T-helper 22 cell (primary cell): Measurements from ENCODE around the gene BORCS8.
"Not testable (repeated sequence)": the region's sequence is repeated elsewhere in the genome, so short reads cannot be mapped to it uniquely, and the experiment has no call there.

ENCODE experiments used
- DNase-seq: peaks from one replicate; pipeline ENCODE4 v3.0.0-alpha.2; 2020; ENCODE audit warnings: low read depth

The BORCS8 gene

DNA sequence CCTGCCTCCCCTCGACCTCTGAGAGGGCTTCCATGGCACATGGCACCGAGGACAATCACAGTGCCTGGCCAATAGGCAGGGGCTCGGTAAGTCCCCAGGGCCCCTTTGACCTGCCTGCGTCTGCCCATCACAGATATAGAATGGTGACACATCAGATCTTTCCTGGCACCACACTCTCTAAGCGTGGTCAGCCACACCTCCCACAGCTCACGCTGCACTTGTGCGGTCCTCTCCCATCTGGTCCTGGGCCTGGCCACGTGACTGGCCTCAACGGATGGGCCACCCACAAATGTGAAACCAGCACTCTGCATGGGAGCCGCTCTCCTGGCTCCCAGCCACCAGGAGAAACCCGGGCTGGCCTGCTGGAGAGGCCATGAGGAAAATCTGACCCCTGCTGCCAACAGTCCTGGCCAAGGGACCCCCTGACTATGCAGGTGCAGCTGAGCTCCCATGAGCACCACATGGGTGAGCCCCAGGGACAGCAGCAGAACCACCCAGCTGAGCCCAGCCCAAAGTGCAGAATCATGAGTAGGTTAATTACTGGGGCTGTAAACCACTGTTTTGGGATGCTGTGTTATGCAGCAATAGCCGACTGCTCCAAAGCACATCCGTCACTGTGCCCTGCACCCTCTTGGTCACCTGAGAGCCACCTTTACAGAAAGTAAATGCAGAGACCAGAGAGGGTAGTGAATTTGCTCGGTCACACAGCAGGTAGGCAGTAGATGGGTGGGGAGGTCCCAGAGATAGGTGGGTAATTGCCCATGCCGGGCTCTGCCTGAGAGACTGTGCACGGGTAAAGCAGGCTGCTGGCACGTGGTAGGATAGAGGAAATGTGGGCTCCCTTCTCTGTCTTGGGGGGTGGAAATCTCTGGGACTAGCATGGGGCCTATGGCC, 12.2 kb downstream of the BORCS8 start:
- no peak for DNase-seq

DNA sequence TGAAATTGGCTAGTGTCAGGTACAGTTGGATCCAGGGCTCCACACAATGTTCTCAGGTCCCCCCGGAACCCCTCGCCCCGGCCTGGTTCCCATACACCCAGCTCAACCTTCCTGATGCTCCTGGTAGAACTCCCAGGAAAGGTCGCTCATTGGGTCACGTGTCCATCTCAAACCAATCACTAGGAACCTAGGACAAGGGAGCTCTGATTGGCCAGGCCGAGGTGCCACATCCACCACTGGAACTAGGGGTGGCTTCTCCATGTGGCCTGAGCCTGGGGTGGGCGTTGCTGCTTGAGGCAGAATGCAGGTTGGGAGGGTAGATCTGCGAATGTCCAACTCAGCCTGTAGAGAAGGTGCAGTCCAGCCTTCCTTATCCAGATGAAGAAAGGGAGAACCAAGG, 15.0 kb downstream of the BORCS8 start:
- DNase-seq = no peak

DNA sequence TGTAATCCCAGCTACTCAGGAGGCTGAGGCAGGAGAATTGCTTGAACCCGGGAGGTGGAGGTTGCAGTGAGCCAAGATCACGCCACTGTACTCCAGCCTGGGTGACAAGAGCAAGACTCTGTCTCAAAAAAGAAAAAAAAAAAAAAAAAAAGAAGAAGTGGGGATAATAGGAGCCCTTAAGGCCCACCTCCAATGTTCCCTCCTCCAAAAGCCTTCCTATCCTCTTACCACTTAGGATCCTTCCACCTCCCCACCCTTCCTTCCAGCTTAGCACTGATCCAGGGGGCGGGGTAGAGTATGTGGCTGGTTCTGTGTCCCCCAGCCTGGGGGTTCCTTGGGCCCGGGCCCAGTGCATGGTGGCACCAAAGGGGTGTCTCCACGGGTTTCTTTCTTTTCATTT, 18.7 kb downstream of the BORCS8 start:
- not testable (repeated sequence) for DNase-seq

DNA sequence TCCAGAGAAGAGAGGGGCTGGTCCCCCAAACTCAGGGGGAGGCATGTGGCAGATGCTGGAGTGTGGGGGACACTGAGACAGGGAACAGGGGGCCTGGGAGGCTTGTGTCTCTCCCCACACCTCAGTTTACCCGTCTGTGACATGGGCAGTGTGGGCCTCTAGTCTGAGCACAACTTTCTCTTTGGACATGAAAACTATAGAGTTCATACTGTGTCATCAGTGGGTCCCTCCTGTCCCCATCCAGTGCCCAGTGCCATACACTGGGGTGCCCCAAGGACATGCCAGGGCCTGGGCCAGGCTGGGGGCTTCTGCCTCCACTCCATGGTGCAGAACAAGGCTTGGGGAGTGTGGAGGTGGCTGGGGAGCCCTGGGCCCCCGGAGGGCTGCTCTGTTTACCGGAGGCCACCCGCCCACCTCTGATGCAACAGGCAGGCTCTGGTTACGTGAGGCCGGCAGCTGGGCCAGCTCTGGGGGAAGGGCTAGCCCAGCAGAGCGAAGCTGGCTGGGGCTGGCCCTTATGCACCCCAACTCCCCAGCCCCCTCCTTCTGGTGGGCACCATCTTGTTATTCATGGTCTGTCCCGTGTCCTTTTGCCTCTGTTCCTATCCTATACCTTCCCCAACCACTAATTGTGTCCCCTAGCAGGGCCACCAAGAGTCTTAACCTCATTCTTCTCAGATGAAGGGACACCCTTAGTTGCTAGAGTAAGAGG, 20.0 kb downstream of the BORCS8 start:
- DNase-seq = no peak

DNA sequence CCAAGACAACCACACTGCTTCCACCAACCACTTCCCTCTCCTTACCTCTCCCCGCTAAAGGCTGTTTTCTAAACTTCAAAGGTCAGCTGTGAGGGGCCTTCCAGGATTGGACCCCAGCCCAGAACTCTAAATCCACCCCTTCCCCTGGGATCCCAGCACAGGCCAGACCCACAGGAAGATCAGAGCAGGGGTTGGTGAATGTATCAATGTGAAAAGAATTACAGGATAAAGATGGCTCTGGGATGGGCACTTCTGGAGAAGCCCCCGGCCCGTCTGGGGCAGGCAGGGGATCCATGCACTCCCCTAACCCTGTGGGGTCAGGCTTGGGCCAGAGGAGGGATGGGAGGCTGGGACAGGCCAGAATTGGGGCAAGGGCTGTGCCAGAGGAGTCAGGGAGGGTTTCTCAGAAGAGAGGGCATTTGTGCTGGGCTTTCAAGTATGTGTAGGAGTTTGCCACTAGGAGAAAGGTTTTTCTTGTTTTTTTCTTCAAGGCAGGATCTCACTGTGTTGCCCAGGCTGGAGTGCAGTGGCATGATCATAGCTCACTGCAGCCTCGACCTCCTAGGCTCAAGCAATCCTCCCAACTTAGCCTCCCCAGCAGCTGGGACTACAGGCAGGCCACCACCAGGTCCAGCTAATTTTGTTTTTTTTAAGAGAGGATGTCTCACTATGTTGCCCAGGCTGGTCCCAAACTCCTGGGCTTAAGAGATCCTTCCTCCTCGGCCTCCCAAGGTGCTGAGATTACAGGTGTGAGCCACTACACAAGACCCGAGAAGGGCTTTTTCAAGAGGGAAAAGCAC, 20.9 kb downstream of the BORCS8 start:
- no peak for DNase-seq

DNA sequence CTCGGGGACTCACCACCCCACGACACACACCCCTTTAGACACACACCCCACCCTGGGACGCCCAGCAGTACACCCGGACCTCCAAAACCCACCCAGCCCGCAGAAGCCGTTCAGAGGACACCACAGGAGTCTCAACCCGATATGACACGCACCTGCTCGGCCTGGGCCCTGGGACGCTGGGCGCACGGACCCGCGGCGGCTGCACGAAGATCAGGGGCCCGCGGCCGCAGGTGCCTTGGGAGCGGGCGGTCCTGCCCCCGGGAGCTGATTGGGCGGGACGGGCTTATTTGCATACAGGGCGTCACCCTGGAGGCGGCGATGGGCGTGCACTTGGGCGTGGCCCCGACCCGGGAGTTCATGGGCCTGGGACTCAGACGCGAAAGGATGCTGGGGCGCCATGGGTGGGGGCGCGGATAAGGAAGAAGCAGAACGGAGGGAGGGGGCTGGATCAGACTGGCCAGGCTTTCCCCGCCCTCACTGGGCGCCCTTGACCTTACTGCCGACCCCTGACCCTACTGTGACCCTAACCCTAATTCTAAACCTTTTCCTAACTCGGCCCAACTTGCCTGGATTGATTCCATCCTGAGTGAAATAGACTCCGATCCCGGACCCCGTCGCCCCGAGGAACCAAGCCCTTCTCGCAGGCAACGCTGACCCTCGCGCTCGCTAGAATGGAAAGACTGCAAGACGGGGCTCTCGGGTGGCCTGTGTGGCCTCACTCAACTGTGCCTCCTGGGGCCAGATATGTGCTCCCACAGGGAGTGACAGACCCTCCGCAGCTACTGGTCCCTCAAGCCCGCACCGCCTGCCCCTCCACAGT, 21.7 kb downstream of the BORCS8 start, which contains the start of gene MEF2B:
Gene MEF2B, minus strand, starts transcription at position 211 of the 820 bp plus-strand sequence. CDS start 19,528 bp downstream, outside the sequence.
- peak; percentile 64 for DNase-seq

DNA sequence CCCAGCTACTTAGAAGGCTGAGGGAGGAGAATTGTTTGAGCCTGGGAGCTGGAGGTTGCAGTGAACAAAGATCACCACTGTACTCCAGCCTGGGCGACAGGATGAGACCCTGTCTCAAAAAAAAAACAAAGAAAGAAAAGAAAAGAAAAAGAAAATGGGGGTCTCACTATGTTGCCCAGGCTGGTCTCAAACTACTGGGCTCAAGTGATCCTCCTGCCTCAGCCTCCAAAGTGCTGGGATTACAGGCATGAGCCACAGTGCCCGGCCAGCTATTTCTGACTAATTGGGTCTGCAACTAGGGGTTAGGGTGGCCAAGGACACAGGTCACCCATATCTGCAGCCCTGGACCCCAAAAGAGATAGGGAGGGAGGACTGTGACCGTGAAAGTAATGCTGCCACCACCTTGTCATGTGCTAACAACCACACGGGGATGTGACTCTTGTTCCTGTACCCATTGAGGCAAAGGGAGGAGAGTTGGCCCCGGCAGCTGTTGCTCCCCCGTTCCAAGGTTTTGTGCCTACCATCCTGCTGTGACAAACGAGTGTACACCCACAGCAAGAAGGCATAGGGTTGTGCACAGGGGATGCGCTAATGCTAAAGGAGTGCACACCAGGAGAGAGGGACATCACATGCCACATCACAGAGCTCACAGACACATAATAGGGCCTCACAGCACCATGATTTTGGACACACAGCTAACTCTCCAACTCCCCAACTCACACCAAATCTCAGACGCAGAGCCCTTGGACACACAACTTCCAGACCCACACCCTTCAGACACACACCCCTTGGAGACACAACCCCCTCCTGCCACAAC, 22.5 kb downstream of the BORCS8 start:
- DNase-seq = no peak

DNA sequence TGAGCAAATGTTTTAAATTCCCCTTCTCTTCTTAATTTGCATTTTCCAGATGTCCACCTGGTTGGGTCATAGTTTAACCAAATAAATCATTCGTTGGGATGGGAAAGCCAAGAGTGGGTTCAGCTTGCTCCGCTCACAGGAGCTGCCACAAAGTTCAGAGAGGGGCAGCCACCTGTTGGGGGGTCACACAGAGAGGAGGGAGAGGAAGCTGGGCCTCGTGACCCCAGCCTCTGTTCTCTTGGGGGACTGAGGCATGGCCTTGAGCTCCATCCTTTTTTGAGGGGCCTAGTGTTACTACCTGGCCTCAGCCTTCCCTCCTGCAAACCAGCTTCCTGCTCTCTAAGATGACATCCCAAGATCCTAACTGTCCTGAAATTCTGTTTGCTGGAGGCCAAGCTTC, 24.3 kb downstream of the BORCS8 start:
- no peak for DNase-seq

DNA sequence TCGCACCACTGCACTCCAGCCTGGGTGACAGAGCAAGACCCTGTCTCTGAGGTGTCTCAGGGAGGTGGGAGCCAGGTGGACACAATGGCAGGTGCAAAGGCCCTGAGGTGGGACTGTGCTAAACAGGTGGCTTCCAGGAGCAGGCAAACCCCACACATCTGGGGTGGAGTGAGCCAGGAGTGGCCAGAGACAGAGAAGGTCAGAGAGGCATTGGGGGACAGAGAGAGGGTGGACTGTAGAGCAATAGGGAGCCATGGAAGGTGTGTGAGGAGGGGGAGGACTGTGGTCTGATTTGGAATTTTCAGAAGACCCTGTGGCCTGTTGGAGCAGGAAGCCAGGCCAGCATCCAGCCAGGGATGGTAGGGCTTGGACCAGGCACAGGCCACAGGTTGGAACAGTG, 26.6 kb downstream of the BORCS8 start:
- no peak for DNase-seq

DNA sequence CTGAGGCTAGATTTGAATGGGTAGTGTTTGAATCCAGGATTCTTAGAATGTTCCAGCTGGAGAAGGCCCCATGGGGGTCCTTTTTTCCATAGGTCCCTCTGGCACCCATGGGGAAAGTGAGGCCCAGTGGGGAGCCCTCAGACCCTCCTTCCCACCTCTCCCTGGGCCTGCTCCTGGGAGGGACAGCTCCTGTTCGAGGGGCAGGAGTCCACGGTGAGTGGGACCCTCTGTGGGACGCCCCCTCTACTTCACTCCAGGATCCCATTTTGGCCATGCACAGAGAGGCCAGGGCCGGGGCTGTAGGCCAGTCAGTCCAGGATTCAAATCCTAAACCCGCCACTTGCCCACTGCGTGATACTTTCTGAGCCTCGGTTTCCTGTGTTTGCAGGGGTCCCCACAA, 29.5 kb downstream of the BORCS8 start:
- no peak for DNase-seq

DNA sequence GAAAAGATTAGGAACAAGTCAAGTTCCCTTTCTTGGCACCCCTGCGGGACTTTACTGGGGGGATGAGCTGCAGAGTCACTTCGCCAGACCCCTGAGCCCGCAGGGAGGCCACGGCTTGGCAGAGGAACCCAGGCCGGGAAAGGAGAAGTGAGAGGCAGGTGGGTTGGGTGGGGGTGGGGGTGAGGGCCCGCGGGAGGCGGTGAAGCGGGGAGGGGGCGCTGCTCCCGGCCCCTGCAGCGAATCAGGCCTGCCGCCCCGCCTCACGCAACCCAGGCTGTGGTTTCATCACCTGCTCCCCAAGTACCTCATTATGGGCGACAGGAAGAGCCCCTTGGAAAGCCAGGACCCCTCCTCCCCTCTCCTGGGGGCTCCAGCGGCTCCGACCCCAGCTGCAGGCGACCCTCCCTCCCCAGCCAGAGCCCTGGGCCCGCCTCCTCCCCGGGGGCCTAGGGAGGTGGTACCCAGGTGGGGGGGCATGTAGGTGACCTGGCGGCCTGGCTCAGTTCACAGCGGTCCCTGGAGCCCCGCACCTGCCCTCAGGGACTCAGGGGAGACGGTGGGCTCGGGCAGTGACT, 31.4 kb downstream of the BORCS8 start:
- no peak for DNase-seq

DNA sequence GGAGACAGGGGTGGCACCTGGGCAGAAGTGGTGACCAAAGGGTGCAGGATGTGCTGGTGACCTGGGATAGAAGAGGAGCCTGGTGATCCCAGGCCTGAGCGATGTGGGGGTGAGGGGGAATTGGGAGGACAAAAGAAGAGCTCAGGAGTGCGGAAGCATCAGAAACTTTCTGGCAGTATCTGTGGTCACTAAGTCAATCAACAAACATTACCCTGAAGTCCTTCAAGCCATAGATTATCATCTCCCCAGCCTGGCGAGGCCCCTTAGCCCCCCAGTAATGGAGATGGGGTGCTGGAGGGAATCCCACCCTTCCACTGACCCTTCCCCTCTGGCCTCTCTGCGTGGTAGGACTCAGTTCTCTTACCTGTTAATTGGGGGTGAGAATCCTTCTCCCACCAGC, 32.4 kb downstream of the BORCS8 start:
- DNase-seq = no peak

DNA sequence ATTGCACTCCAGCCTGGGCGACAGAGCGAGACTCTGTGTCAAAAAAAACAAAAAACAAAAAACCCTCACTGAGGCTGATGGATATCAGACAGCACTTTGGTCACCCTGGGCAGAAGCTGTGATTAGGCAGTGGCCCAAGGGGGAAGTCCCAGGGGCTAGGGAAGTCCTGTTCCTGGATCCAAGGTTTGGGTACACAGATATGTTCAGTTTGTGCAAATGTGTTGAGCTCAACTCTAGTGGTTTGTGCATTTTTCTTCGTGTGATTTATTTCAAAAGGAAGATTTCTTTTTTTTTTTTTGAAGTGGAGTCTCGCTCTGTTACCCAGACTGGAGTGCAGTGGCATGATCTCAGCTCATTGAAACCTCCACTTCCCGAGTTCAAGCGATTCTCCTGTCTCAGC, 34.1 kb downstream of the BORCS8 start:
- DNase-seq = no peak

DNA sequence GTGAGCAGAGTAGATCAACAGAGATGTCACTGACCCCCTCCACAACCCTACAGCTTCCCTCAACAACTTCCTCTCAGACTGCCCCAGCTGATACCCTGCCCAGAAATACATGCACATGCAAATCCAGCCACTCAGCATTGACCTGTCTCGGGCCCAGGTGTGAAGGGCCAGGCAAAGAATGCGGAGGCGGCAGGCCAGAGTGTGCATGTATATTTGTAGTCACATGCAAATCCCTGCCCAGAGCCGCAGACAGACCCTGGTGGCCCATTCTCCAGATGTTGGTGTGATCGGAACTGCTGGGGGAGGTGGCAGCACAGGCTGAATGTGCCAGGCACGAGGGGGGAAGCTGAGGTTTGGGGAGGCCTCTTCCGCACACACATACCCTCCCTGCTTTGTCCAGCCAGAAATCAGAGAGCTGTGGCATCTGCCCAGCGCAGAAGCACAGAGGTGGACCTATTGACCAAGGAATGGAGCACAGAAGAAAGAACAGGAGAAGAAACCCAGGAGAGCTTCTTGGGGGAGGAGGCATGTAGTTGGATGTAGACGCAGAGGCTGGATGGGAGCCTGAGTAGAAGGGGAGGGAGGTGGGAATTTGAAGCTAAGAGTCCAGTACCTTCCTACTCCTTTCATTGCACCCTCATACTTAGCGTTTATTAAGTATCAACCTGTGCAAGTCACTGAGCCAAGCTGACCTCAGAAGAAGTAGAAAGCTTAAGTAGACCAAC, 36.3 kb downstream of the BORCS8 start:
- DNase-seq = no peak

DNA sequence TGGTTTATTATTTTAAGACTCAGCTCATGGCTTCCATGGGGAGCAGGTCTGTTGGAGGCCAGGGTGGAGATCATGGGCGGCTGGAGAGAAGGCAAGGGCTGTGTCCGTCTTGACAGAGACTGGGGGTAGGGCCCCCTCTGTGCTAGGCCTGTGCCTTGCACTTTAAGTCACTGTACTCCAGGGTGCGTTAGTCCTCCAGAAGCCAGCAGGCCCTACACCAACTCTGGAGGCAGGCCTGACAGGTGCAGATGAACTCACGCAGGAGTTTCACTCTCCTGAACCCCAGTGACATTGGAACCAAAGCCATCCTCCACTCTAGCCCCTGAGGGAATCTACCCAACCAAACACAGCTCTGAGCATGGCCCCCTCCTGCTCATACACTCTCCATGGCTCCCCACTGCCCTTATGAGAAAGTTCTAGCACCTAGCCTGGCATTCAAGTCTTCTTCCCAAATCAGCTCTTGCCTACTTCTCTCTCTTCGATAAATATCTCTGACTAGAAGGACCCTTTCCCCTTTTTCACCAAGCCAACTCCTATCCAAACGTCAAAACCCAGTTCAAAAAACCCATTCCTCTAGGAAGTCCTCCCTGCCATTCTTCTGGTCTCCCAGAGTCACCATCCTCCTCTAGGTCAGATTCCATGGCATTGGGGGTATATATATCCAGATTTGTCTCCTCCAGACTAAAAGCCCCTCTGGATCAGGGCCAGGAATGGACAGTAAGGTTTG, 37.0 kb downstream of the BORCS8 start:
- no peak for DNase-seq

DNA sequence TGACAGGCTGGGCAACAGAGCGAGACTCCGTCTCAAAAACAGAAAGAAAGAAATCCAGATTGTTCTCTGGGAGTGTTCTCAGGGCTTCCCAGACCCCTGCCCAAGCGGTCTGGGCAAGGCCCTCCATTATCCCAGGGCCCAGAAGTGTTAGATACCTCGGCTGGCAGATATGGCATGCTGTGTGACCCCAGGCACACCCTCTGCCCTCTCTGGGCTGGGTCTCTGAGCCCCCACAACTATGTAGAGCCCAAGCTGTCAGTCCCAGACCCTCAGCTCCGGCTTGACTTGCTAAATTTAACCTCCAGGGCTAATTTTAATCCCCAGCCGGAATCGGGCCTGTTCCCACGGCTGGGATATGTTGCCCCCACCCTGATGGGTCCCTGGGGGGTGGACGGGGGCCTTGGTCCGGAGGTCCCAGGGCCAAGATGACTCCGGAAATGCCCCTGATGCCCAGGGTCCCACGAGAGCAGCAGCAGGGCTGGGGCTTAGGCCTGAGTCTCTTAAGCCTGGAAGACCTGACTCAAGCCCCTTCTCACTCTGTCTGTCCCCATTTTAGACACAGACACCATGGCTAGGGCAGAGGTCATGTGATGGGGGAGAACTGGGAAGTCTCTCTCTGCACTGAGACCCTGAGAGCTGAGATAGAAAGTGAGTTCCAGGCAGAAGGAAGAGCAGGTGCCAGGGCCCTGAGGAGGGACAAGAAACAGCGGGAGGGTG, 39.1 kb downstream of the BORCS8 start:
- DNase-seq = no peak

DNA sequence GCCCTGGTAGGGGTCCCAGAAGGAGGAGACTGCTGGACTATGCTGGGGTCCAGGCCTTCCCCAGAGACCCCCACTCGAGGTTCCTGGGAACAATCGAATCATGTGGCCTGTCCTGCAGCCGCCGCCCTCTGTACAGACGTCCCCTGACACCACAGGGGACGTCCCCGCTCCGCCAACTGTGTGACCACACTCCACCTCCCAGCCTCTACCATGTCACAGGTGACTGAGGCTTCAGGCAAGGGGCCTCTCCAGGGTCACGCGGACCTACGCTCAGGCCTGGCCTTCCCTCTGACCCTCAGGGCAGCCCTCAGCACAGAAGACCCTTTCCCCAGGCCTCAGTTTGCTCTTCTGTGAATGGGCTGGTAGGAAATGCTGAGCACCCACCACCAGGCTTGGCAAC, 40.5 kb downstream of the BORCS8 start:
- DNase-seq = no peak

DNA sequence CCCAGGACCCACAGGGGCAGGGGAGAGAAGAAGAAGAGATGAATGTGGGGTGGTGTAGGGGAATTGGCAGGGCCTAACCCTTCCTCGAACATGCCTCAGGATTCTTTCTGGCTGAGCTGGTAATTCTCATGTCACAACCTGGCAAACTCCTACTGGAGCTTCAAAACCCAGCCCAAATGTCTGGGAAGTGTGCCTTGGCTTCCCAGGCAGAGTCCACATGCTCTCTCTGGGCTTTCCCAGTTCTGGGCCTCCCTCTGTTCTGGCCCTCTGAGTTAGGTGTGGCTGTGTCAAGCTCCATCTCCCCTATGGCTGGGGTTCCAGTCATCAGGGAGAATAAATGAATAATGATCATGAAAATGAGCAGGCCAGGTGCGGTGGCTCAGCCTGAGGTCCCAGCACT, 42.5 kb downstream of the BORCS8 start:
- no peak for DNase-seq
